Measurements from ENCODE around the gene CTCFL. TPM values are rescaled to one million over a fixed set of nuclear protein-coding genes. Genes with fewer than 3 reads are reported as not detected.

Gene CTCFL
- total RNA-seq, 2 donors from 2014 or later: 10.8 TPM; not detected in 1

DNA sequence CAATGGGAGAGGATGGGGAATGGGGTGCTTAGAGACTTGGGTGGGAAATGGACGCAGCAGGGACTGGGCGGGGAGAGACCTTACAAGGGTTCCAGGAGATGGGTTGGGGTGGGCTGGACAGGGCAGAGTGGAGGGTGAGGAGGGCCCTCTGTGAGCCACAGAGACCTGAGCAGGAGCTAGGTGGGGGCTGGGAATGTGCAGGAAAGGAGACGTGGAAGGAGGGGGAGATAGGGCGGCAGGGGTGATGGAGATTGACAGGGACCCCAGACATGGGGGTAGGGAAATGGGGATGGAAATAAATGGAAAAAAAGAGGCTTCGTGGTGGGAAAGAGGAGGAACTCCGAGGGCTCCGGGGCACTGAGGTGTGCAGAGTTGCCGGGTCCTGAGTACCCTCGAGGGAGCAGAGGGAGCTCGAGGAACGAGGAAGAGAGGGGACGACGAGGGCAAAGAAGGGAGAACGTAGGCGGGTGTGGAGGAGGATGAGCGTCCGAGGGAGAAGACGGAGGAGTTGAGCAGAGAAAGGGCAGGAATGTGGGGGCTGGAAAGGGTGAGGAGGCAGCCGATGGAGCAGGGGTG lies 2.0 kb upstream of the CTCFL start:
- intact Hi-C loops (cut with DNase I): no loop called here
- TF ChIP-seq, protein P1, sequence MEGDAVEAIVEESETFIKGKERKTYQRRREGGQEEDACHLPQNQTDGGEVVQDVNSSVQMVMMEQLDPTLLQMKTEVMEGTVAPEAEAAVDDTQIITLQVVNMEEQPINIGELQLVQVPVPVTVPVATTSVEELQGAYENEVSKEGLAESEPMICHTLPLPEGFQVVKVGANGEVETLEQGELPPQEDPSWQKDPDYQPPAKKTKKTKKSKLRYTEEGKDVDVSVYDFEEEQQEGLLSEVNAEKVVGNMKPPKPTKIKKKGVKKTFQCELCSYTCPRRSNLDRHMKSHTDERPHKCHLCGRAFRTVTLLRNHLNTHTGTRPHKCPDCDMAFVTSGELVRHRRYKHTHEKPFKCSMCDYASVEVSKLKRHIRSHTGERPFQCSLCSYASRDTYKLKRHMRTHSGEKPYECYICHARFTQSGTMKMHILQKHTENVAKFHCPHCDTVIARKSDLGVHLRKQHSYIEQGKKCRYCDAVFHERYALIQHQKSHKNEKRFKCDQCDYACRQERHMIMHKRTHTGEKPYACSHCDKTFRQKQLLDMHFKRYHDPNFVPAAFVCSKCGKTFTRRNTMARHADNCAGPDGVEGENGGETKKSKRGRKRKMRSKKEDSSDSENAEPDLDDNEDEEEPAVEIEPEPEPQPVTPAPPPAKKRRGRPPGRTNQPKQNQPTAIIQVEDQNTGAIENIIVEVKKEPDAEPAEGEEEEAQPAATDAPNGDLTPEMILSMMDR (IDR thresholded peaks at IDR 0.05): no peak
- TF ChIP-seq POLR2AphosphoS5 (IDR thresholded peaks at IDR 0.05): no peak
- TF ChIP-seq POLR2A (IDR thresholded peaks at IDR 0.05): no peak
- Histone ChIP-seq H3K27me3 (replicated peaks; ENCODE audit: insufficient read depth) (no peaks in the 10 kb centered on the region), H3K4me3 (no peak overlapping the region), H3K27ac (no peak overlapping the region), H3K36me3 (no peaks in the 10 kb centered on the region), H3K4me1 (replicated peaks) (no peaks in the 10 kb centered on the region), H3K9me3 (no peaks in the 10 kb centered on the region)
- no peak for DNase-seq (ENCODE audit: low spot score)
- WGBS: 52% methylated on average over 19 of the region's 19 CpGs

DNA sequence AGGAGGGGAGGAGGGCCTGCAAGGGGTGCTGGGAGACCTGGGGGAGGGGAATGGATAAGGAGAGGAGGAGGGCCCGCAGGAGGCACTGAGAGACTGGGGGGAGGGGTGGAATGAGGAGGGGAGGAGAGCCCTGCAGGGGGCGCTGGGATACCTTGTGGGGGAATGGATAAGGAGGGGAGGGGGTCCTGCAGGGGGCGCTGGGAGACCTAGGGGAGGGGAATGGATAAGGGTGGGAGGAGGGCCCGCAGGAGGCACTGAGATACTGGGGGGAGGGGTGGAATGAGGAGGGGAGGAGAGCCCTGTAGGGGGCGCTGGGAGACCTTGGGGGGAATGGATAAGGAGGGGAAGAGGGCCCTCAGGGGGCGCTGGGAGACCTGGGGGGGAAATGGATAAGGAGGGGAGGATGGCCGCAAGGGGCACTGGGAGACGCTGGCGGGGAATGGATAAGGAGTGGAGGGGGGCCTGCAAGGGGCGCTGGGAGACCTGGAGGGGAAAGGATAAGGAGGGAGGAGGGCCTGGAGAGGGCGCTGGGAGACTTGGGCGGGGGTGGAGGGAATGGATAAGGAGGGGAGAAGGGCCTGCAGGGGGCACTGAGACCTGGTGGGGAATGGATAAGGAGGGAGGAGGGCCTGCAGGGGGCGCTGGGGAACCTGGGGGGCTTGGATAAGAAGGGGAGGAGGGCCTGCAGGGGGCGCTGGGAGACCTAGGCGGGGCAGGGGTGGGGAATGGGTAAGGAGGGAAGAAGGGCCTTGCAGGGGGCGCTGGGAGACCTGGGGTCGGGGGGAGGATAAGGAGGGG lies 1.3 kb upstream of the CTCFL start:
- Histone ChIP-seq H3K36me3 (no peaks in the 10 kb centered on the region), H3K27ac (no peak overlapping the region), H3K4me3 (no peak overlapping the region), H3K4me1 (replicated peaks) (no peaks in the 10 kb centered on the region), H3K9me3 (no peaks in the 10 kb centered on the region), H3K27me3 (replicated peaks; ENCODE audit: insufficient read depth) (no peaks in the 10 kb centered on the region)
- intact Hi-C loops (cut with DNase I): no loop called here
- DNase-seq (ENCODE audit: low spot score): no peak
- TF ChIP-seq, protein P1 (IDR thresholded peaks at IDR 0.05): no peak
- no peak for TF ChIP-seq POLR2AphosphoS5 (IDR thresholded peaks at IDR 0.05)
- no peak for TF ChIP-seq POLR2A (IDR thresholded peaks at IDR 0.05)
- WGBS: 82% methylated on average over 17 of the region's 17 CpGs

DNA sequence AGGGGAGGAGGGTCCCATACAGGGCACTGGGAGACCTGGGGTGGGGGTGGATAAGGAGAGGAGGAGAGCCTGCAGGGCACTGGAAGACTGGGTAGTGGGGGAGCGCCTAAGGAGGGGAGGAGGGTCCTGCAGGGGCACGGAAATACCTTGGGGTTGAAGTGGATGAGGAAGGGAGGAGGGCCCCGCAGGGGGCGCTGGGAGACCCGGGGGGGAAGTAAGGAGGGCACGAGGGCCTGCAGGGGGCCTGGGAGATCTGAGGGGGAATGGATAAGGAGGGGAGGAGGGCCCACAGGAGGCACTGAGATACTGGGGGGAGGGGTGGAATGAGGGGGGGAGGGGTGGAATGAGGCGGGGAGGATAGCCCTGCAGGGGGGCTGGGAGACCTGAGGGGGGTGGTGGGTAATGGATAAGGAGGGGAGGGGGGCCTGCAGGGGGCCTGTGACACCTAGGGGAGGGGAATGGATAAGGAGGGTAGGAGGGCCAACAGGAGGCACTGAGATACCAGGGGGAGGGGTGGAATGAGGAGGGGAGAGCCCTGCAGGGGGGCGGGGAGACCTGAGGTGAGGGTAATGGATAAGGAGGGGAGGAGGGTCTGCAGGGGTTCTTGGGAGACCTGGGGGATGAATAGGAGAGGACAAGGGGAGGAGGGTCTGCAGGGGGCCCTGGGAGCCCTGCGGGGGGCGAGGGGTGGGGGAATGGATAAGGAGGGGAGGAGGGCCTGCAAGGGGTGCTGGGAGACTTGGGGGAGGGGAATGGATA lies 567 bp upstream of the CTCFL start:
- no peak for DNase-seq (ENCODE audit: low spot score)
- Histone ChIP-seq H3K4me3 (no peak overlapping the region), H3K27me3 (replicated peaks; ENCODE audit: insufficient read depth) (no peaks in the 10 kb centered on the region), H3K27ac (no peak overlapping the region), H3K9me3 (no peaks in the 10 kb centered on the region), H3K4me1 (replicated peaks) (no peaks in the 10 kb centered on the region), H3K36me3 (no peaks in the 10 kb centered on the region)
- TF ChIP-seq POLR2A (IDR thresholded peaks at IDR 0.05) (no peak), POLR2AphosphoS5 (IDR thresholded peaks at IDR 0.05) (no peak)
- TF ChIP-seq, protein P1 (IDR thresholded peaks at IDR 0.05): no peak
- WGBS: 54% methylated on average over 8 of the region's 10 CpGs
- intact Hi-C loops (cut with DNase I): no loop called here

DNA sequence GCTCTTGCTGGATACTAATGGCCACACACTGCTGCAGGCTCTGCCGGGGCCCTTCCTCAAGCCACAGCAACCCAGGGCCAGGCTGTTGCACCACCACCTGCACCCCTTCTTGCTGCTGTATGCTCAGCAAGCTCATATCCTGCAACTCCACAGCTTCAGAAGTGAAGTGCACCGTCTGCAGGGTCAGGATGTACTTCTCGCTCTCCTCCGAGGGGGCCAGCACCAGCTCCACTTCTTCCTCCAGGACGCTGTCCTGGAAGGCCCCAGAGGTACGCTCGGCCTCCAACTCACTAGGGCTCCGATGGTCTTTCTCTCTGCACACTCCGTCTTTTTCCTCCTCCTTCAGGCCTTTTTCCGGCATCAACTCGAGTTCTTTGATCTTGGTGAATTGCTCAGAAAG lies 1.2 kb downstream of the CTCFL start:
- TF ChIP-seq POLR2A (IDR thresholded peaks at IDR 0.05) (no peak), POLR2AphosphoS5 (IDR thresholded peaks at IDR 0.05) (no peak)
- TF ChIP-seq, protein P1 (IDR thresholded peaks at IDR 0.05): no peak
- Histone ChIP-seq H3K9me3 (no peaks in the 10 kb centered on the region), H3K4me1 (replicated peaks) (no peaks in the 10 kb centered on the region), H3K4me3 (no peak overlapping the region), H3K36me3 (no peaks in the 10 kb centered on the region), H3K27me3 (replicated peaks; ENCODE audit: insufficient read depth) (no peaks in the 10 kb centered on the region), H3K27ac (no peak overlapping the region)
- no peak for DNase-seq (ENCODE audit: low spot score)
- intact Hi-C loops (cut with DNase I): no loop called here
- WGBS: 94% methylated on average over 11 of the region's 11 CpGs
